ENCODE data around the gene DACT3. TPM values are rescaled to one million over a fixed set of nuclear protein-coding genes. Genes with fewer than 3 reads are reported as not detected.

The DACT3 gene
- total and polyA plus RNA-seq, 8 donors, result 6.1 to 29.9 (median 10.4) TPM

DNA sequence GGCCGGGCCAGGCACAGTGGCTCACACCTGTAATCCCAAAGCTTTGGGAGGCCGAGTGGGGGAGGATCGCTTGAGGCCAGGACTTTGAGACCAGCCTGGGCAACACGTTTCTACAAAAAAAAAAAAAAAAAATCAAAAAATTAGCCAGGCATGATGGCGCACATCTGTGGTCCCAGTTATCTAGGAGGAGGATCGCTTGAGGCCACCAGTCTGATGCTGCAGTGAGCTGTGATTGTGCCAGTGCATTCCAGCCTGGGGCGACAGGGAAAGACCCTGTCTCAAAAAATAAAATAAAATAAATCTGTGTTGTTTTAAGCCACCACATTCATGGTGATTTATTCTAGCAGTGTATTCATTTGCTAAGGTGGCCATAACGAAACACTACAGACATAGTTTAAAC is 4.1 kb upstream of the DACT3 start:
- intact Hi-C loops (cut with DNase I; ENCODE audit: low total_unique reads), result no loop called here
- WGBS, 5 donors, result 75 to 91% (median 85%) methylated on average over 8 of the region's 8 CpGs
- no peaks in the 10 kb centered on the region for H3K9me3 ChIP-seq

DNA sequence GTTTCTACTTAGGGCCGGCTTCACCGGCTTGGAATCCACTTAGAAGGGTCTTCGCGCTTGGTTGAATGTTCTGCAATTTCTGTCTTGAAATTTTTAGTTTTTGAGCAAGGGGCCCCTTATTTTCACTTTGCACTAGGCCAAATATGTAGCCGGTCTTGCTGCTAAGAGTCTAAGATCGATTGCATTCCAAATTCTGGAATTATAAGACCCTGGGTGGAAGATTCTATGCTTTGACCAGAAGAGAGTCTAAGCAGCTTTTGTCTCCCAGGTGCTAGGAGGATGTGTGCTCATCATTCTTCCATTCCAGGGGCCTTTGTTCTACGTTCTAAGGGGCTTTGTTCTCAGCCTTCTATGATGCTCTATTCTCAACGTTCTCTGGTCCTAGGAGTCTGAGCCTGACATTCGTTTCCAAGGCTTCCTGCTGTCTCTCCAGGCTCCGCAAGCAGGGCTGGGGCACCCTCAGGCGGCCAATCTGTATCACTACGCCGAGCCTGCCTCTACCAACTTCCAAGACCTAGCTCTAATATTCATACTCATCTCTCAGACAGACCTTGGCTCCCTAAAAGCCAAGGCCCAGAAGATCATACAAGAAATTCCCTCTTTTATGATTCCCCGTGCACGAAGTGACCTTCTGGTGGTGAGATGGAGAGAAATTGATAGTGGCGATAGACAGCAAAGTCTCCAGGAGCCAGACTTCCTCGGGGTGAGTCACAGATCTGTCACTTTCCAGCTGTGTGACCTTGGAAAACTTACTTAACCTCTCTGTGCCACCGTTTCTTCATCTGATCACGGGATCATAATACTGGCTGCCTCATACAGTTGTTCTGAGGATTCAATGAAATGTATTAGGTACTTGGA is 982 bp upstream of the DACT3 start:
- WGBS, 5 donors, result 6 to 9% (median 6%) methylated on average over 19 of the region's 19 CpGs
- peak; percentile 86 to 96 for DNase-seq
- H3K9me3 ChIP-seq, result no peaks in the 10 kb centered on the region
- no peaks in the 10 kb centered on the region for H3K36me3 ChIP-seq
- H3K27ac ChIP-seq, result peak overlapping the region; percentile 58 to 90 (median 80)
- intact Hi-C loops (cut with DNase I; ENCODE audit: low total_unique reads), result loop anchor here (5.0 kb wide), 1 partner anchor 50 kb away; no protein-coding TSS in a partner anchor
- TF ChIP-seq POLR2AphosphoS5 (IDR thresholded peaks at IDR 0.05) (peak in 1 of 3 donors; percentile 49), EP300 (IDR thresholded peaks at IDR 0.05) (no peak), POLR2A (IDR thresholded peaks at IDR 0.05) (peak in 1 of 4 donors; percentile 16)
- TF ChIP-seq, protein P1, sequence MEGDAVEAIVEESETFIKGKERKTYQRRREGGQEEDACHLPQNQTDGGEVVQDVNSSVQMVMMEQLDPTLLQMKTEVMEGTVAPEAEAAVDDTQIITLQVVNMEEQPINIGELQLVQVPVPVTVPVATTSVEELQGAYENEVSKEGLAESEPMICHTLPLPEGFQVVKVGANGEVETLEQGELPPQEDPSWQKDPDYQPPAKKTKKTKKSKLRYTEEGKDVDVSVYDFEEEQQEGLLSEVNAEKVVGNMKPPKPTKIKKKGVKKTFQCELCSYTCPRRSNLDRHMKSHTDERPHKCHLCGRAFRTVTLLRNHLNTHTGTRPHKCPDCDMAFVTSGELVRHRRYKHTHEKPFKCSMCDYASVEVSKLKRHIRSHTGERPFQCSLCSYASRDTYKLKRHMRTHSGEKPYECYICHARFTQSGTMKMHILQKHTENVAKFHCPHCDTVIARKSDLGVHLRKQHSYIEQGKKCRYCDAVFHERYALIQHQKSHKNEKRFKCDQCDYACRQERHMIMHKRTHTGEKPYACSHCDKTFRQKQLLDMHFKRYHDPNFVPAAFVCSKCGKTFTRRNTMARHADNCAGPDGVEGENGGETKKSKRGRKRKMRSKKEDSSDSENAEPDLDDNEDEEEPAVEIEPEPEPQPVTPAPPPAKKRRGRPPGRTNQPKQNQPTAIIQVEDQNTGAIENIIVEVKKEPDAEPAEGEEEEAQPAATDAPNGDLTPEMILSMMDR (IDR thresholded peaks at IDR 0.05), result peak in 5 of 7 experiments; percentile 73 to 94 (median 83)
- H3K4me1 ChIP-seq, result peaks cover 27 to 40% (median 34%) of the 10 kb centered on the region in 4 donors
- peaks cover 0 to 32% (median 23%) of the 10 kb centered on the region in 3 donors for H3K27me3 ChIP-seq
- H3K4me3 ChIP-seq, result peak overlapping the region; percentile 30 to 67 (median 40)

More for the DNA sequence above, 4.1 kb upstream of the DACT3 start:
- Histone ChIP-seq H3K27me3 (peaks cover 0 to 7% (median 7%) of the 10 kb centered on the region in 3 donors), H3K27ac (no peak overlapping the region), H3K36me3 (no peaks in the 10 kb centered on the region), H3K4me3 (no peak overlapping the region), H3K4me1 (peaks cover 12 to 18% (median 17%) of the 10 kb centered on the region in 4 donors)
- TF ChIP-seq, protein P1 (IDR thresholded peaks at IDR 0.05), result no peak
- TF ChIP-seq EP300 (IDR thresholded peaks at IDR 0.05) (no peak), POLR2A (IDR thresholded peaks at IDR 0.05) (no peak), POLR2AphosphoS5 (IDR thresholded peaks at IDR 0.05) (no peak)
- DNase-seq, result no peak

DNA sequence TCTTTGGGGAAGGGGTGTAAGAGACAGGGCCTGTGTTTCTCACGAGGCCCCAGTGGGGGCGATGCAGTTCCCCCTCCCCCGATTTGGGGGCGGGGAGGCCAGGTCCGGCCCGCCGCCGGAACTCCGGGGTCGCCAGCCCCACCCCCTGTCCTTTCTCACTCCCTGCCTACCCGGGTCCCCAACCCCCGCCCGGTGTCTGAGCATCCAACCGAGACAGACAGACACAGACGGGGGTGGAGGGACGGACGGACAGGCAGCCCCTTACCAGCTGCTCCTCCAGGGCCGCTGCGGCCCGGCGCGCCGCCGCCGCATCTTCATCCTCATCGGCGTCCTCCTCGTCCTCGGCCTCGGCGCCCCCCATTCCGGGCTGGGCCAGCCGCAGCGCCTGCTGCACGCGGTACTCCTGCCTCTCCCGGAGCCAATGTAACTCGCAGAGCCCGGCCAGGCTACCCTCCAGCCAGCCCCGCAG is 397 bp downstream of the DACT3 start:
- intact Hi-C loops (cut with DNase I; ENCODE audit: low total_unique reads), result loop anchor here (5.0 kb wide), 1 partner anchor 48 kb away; no protein-coding TSS in a partner anchor
- H3K27ac ChIP-seq, result peak overlapping the region; percentile 53 to 90 (median 77)
- peak in 1 of 2 donors; percentile 73 for DNase-seq

More for the DNA sequence above, 397 bp downstream of the DACT3 start:
- no peaks in the 10 kb centered on the region for H3K9me3 ChIP-seq
- peaks cover 0 to 32% (median 23%) of the 10 kb centered on the region in 3 donors for H3K27me3 ChIP-seq
- H3K4me3 ChIP-seq, result peak overlapping the region; percentile 57 to 70 (median 64)
- peaks cover 27 to 40% (median 34%) of the 10 kb centered on the region in 4 donors for H3K4me1 ChIP-seq
- 0 to 1% (median 0%) methylated on average over 4 to 40 of the region's 40 CpGs for WGBS, 5 donors
- TF ChIP-seq EP300 (IDR thresholded peaks at IDR 0.05), result no peak
- no peak for TF ChIP-seq POLR2AphosphoS5 (IDR thresholded peaks at IDR 0.05)
- TF ChIP-seq, protein P1 (IDR thresholded peaks at IDR 0.05), result no peak
- TF ChIP-seq POLR2A (IDR thresholded peaks at IDR 0.05), result no peak
- H3K36me3 ChIP-seq, result no peaks in the 10 kb centered on the region

Data from stomach (tissue), 9 donors.